Effector memory CD8-positive, alpha-beta T cell (primary cell): ENCODE results near the gene ZNF211.

ENCODE experiments used
- ATAC-seq: fragments of 150-1000 bp; cut with Tn5 transposase; replicated peaks from 2 replicates; pipeline ENCODE4 v1.10.0; 2021; ENCODE audit warnings: mild to moderate bottlenecking, moderate library complexity
- DNase-seq, 3 experiments: peaks; one replicate each; pipeline ENCODE4 v3.0.0; 2021
- H3K27ac Mint-ChIP-seq, 2 donors: one replicate each; pipeline ENCODE4 v1.8.0; 2022; ENCODE audit warnings: mild to moderate bottlenecking in 2 of 2, mixed read lengths in 2 of 2, moderate library complexity in 2 of 2
- H3K27me3 Mint-ChIP-seq, 2 donors: one replicate each; pipeline ENCODE4 v1.8.0; 2022; ENCODE audit warnings: mixed read lengths in 2 of 2
- H3K36me3 Mint-ChIP-seq: one replicate; pipeline ENCODE4 v1.8.0; 2022; ENCODE audit warnings: mild to moderate bottlenecking, moderate library complexity, mixed read lengths; ENCODE audit not compliant: insufficient read depth
- H3K4me1 Mint-ChIP-seq, 2 donors: one replicate each; pipeline ENCODE4 v1.8.0; 2022; ENCODE audit warnings: low read depth in 2 of 2, mixed read lengths in 2 of 2
- H3K4me3 Mint-ChIP-seq, 2 donors: one replicate each; pipeline ENCODE4 v1.8.0; 2022; ENCODE audit warnings: mild to moderate bottlenecking in 2 of 2, mixed read lengths in 2 of 2, moderate library complexity in 2 of 2
- H3K9me3 Mint-ChIP-seq, 2 donors: one replicate each; pipeline ENCODE4 v1.8.0; 2022; ENCODE audit warnings: mixed read lengths in 2 of 2
- total RNA-seq, 9 experiments: gene quantifications; one replicate each; lab custom pipeline; 2026; lab: John Stamatoyannopoulos, UW

ZNF211 gene
- total RNA-seq, result 15.9 to 76.2 (median 34.9) reads per million in 9 experiments

- ATAC-seq (peak; percentile 100), DNase-seq (peak; percentile 81 to 87 (median 83))
- H3K36me3 Mint-ChIP-seq, result peaks cover 31% of the 10 kb centered on the region
- no peaks in the 10 kb centered on the region for H3K27me3 Mint-ChIP-seq
- H3K4me3 Mint-ChIP-seq, result peak within 1 kb of the TSS; percentile 92 to 95
- H3K4me1 Mint-ChIP-seq, result peaks cover 18 to 23% of the 10 kb centered on the region in 2 donors
- H3K9me3 Mint-ChIP-seq, result peaks cover 8 to 11% of the 10 kb centered on the region in 2 donors
- peak within 1 kb of the TSS; percentile 90 to 97 for H3K27ac Mint-ChIP-seq
These were observed at the start of gene ZNF211 for GRCh38 chr19:57632987-57633831. Gene ZNF211, plus strand, starts transcription at chr19:57633168. Its CDS starts 179 bp downstream, at chr19:57633347.

GRCh38 chr19:57583521-57584416, 49.2 kb upstream of the ZNF211 start, which contains the start of gene ZIK1:
Gene ZIK1, plus strand, starts transcription at chr19:57584145. Its CDS starts 212 bp downstream, at chr19:57584357.
- H3K27ac Mint-ChIP-seq, result peak within 1 kb of the TSS; percentile 76 to 79
- no peaks in the 10 kb centered on the region for H3K27me3 Mint-ChIP-seq
- peak; percentile 67 to 74 (median 70) for DNase-seq
- peak within 1 kb of the TSS; percentile 90 to 92 for H3K4me3 Mint-ChIP-seq
- H3K4me1 Mint-ChIP-seq, result peaks cover 10 to 11% of the 10 kb centered on the region in 2 donors
- H3K36me3 Mint-ChIP-seq, result peaks cover 14% of the 10 kb centered on the region
- peak; percentile 88 for ATAC-seq
- H3K9me3 Mint-ChIP-seq, result peaks cover 12 to 38% of the 10 kb centered on the region in 2 donors

- no peaks in the 10 kb centered on the region for H3K27me3 Mint-ChIP-seq
- no peak overlapping the region for H3K4me3 Mint-ChIP-seq
- peaks cover 14% of the 10 kb centered on the region for H3K36me3 Mint-ChIP-seq
- H3K4me1 Mint-ChIP-seq, result peaks cover 6 to 8% of the 10 kb centered on the region in 2 donors
- no peak overlapping the region for H3K27ac Mint-ChIP-seq
- peaks cover 20 to 47% of the 10 kb centered on the region in 2 donors for H3K9me3 Mint-ChIP-seq
- no peak for DNase-seq
- no peak for ATAC-seq
These were observed 45.4 kb upstream of the ZNF211 start for GRCh38 chr19:57587529-57587928.

GRCh38 chr19:57599377-57599760, 33.6 kb upstream of the ZNF211 start:
- peaks cover 3% of the 10 kb centered on the region for H3K36me3 Mint-ChIP-seq
- DNase-seq (no peak), ATAC-seq (no peak)
- peak overlapping the region; percentile 59 to 83 for H3K27ac Mint-ChIP-seq
- peak overlapping the region; percentile 78 to 82 for H3K4me3 Mint-ChIP-seq
- peaks cover 22 to 37% of the 10 kb centered on the region in 2 donors for H3K9me3 Mint-ChIP-seq
- H3K4me1 Mint-ChIP-seq, result peaks cover 18 to 19% of the 10 kb centered on the region in 2 donors
- H3K27me3 Mint-ChIP-seq, result no peaks in the 10 kb centered on the region

- Mint-ChIP-seq H3K27me3 (no peaks in the 10 kb centered on the region), H3K36me3 (peaks cover 3% of the 10 kb centered on the region), H3K4me1 (peaks cover 18 to 19% of the 10 kb centered on the region in 2 donors), H3K27ac (peak within 1 kb of the TSS; percentile 59 to 83), H3K4me3 (peak within 1 kb of the TSS; percentile 78 to 82), H3K9me3 (peaks cover 23 to 42% of the 10 kb centered on the region in 2 donors)
- DNase-seq (peak; percentile 71 to 78 (median 76)), ATAC-seq (peak; percentile 99)
These were observed 33.1 kb upstream of the ZNF211 start, which contains the start of gene ZNF530 for GRCh38 chr19:57599761-57600383. Gene ZNF530, plus strand, starts transcription at chr19:57599885. Its CDS starts 4,461 bp downstream, at chr19:57604346.

GRCh38 chr19:57606931-57607330, 26.0 kb upstream of the ZNF211 start:
- no peak overlapping the region for H3K27ac Mint-ChIP-seq
- no peak for DNase-seq
- no peaks in the 10 kb centered on the region for H3K4me1 Mint-ChIP-seq
- no peak overlapping the region for H3K4me3 Mint-ChIP-seq
- H3K27me3 Mint-ChIP-seq, result no peaks in the 10 kb centered on the region
- peaks cover 20 to 33% of the 10 kb centered on the region in 2 donors for H3K9me3 Mint-ChIP-seq
- no peak for ATAC-seq
- no peaks in the 10 kb centered on the region for H3K36me3 Mint-ChIP-seq

GRCh38 chr19:57611113-57611512, 21.9 kb upstream of the ZNF211 start:
- no peak overlapping the region for H3K27ac Mint-ChIP-seq
- ATAC-seq (no peak), DNase-seq (no peak)
- H3K4me1 Mint-ChIP-seq, result peaks cover 15 to 18% of the 10 kb centered on the region in 2 donors
- H3K27me3 Mint-ChIP-seq, result no peaks in the 10 kb centered on the region
- peaks cover 12 to 26% of the 10 kb centered on the region in 2 donors for H3K9me3 Mint-ChIP-seq
- H3K36me3 Mint-ChIP-seq, result peaks cover 19% of the 10 kb centered on the region
- no peak overlapping the region for H3K4me3 Mint-ChIP-seq

- H3K27me3 Mint-ChIP-seq, result no peaks in the 10 kb centered on the region
- H3K4me3 Mint-ChIP-seq, result peak within 1 kb of the TSS; percentile 89 to 93
- ATAC-seq (peak; percentile 100), DNase-seq (peak; percentile 82 to 83 (median 83))
- peaks cover 31% of the 10 kb centered on the region for H3K36me3 Mint-ChIP-seq
- peak within 1 kb of the TSS; percentile 53 to 89 for H3K27ac Mint-ChIP-seq
- H3K4me1 Mint-ChIP-seq, result peaks cover 21 to 31% of the 10 kb centered on the region in 2 donors
- H3K9me3 Mint-ChIP-seq, result peaks cover 30 to 50% of the 10 kb centered on the region in 2 donors
These were observed 18.8 kb upstream of the ZNF211 start, which contains the start of gene ZNF134 for GRCh38 chr19:57613941-57614743. Gene ZNF134, plus strand, starts transcription at chr19:57614242. Its CDS starts 5,227 bp downstream, at chr19:57619469.

GRCh38 chr19:57615346-57615745, 17.6 kb upstream of the ZNF211 start:
- ATAC-seq (no peak), DNase-seq (no peak)
- Mint-ChIP-seq H3K27me3 (no peaks in the 10 kb centered on the region), H3K4me1 (peaks cover 21 to 31% of the 10 kb centered on the region in 2 donors), H3K9me3 (peaks cover 35 to 62% of the 10 kb centered on the region in 2 donors), H3K27ac (peak overlapping the region; percentile 53 to 89), H3K36me3 (peaks cover 43% of the 10 kb centered on the region), H3K4me3 (peak overlapping the region; percentile 89 to 93)

- DNase-seq (no peak), ATAC-seq (no peak)
- H3K27ac Mint-ChIP-seq, result no peak overlapping the region
- no peaks in the 10 kb centered on the region for H3K27me3 Mint-ChIP-seq
- no peak overlapping the region for H3K4me3 Mint-ChIP-seq
- peaks cover 39% of the 10 kb centered on the region for H3K36me3 Mint-ChIP-seq
- H3K9me3 Mint-ChIP-seq, result peaks cover 24 to 40% of the 10 kb centered on the region in 2 donors
- H3K4me1 Mint-ChIP-seq, result peaks cover 6 to 15% of the 10 kb centered on the region in 2 donors
These were observed 12.2 kb upstream of the ZNF211 start for GRCh38 chr19:57620673-57621348.

- DNase-seq (no peak), ATAC-seq (no peak)
- H3K27ac Mint-ChIP-seq, result no peak overlapping the region
- H3K4me3 Mint-ChIP-seq, result no peak overlapping the region
- peaks cover 12 to 24% of the 10 kb centered on the region in 2 donors for H3K9me3 Mint-ChIP-seq
- peaks cover 29% of the 10 kb centered on the region for H3K36me3 Mint-ChIP-seq
- no peaks in the 10 kb centered on the region for H3K4me1 Mint-ChIP-seq
- H3K27me3 Mint-ChIP-seq, result no peaks in the 10 kb centered on the region
These were observed 9.9 kb upstream of the ZNF211 start for GRCh38 chr19:57623091-57623490.

- peaks cover 35% of the 10 kb centered on the region for H3K36me3 Mint-ChIP-seq
- peak overlapping the region; percentile 90 to 97 for H3K27ac Mint-ChIP-seq
These were observed 814 bp downstream of the ZNF211 start for GRCh38 chr19:57633832-57634131.

More at GRCh38 chr19:57633832-57634131, 814 bp downstream of the ZNF211 start:
- peaks cover 8 to 16% of the 10 kb centered on the region in 2 donors for H3K9me3 Mint-ChIP-seq
- H3K4me3 Mint-ChIP-seq, result peak overlapping the region; percentile 92 to 95
- ATAC-seq (no peak), DNase-seq (no peak)
- peaks cover 18 to 23% of the 10 kb centered on the region in 2 donors for H3K4me1 Mint-ChIP-seq
- no peaks in the 10 kb centered on the region for H3K27me3 Mint-ChIP-seq
